Right atrium auricular region (tissue), 2 donors: ENCODE measurements around the gene MOB3A. TPM values are rescaled to one million over a fixed set of nuclear protein-coding genes. Genes with fewer than 3 reads are reported as not detected.

Experiments
- DNase-seq: peaks from one replicate; pipeline ENCODE4 v3.0.0-alpha.2; 2019; ENCODE audit warnings: low spot score
- H3K27ac ChIP-seq, 2 donors: fragments of 200-600 bp; sonication (generic); 1 replicate in 1 of 2; 2 replicates in 1 of 2; pipeline ENCODE4 v1.5.1; 2016 to 2019
- H3K27me3 ChIP-seq, 2 donors: fragments of 200-600 bp; sonication (generic); one replicate each; pipeline versions ENCODE4 v1.5.1 to v1.6.0; 2017 to 2019
- H3K36me3 ChIP-seq: fragments of 200-600 bp; sonication (generic); one replicate; pipeline ENCODE4 v1.5.1; 2016
- H3K4me1 ChIP-seq, 2 donors: fragments of 200-600 bp; sonication (generic); one replicate each; pipeline versions ENCODE4 v1.5.1 to v1.6.0; 2017 to 2019
- H3K4me3 ChIP-seq, 2 donors: fragments of 200-600 bp; sonication (generic); 1 replicate in 1 of 2; 2 replicates in 1 of 2; pipeline ENCODE4 v1.5.1; 2017 to 2019; ENCODE audit warnings: mild to moderate bottlenecking in 1 of 2, moderate library complexity in 1 of 2
- H3K9me3 ChIP-seq, 2 donors: fragments of 200-600 bp; sonication (generic); one replicate each; pipeline ENCODE4 v1.5.1; 2019
- total RNA-seq, 2 donors: library from RNA; depleted of rRNA; stranded (reverse); fragments of >200 nt; gene quantifications; one replicate each; pipeline ENCODE4 v1.1.0, GENCODE V29; 2016
- TF ChIP-seq, protein P1 (sequence below), 2 donors: fragments of 200-600 bp; sonication (generic); IDR thresholded peaks; one replicate each; pipeline ENCODE4 v1.5.1; 2019; ENCODE audit warnings: antibody characterized with exemption in 2 of 2

MOB3A gene
- total RNA-seq, 2 donors from 2014 or later = 19.7 to 29.4 TPM

DNA sequence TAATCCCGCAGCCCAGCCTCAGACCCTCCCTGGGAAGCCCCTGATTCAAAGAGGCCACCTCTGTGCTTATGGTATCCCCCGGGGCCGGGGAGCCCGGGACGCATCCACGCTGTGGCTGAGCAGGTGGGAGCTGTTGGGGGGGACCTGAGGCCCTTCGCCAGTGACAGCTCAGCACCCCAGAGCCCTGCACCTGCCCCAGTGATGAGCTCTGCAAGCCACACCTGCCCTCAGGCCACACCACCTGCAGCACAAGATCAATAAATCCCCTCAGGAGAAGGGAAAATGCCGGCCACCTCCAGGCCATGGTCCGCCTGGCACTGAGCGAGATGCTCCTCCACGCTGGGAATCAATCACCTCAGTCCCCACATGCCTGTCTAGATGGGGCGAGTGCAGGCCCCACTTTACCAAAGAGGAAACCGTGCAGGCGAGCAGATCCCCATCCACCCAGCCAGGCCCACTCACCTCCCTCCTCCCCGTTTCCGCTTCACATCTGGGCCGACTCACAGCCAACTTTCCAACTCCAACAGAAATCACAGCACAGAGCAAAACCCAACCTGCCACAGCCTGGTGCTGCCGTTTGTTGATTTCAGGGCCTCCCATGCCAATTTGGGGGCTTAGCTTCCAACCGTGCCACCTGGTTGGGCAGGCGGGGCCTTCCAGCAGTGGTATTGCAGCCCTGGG lies 12.8 kb downstream of the MOB3A start:
- no peak overlapping the region for H3K4me3 ChIP-seq
- H3K9me3 ChIP-seq = no peaks in the 10 kb centered on the region
- DNase-seq = no peak
- peaks cover 14% of the 10 kb centered on the region for H3K36me3 ChIP-seq
- no peaks in the 10 kb centered on the region for H3K27me3 ChIP-seq
- no peak overlapping the region for H3K27ac ChIP-seq
- H3K4me1 ChIP-seq = peaks cover 0 to 27% of the 10 kb centered on the region in 2 donors
- TF ChIP-seq, protein P1, sequence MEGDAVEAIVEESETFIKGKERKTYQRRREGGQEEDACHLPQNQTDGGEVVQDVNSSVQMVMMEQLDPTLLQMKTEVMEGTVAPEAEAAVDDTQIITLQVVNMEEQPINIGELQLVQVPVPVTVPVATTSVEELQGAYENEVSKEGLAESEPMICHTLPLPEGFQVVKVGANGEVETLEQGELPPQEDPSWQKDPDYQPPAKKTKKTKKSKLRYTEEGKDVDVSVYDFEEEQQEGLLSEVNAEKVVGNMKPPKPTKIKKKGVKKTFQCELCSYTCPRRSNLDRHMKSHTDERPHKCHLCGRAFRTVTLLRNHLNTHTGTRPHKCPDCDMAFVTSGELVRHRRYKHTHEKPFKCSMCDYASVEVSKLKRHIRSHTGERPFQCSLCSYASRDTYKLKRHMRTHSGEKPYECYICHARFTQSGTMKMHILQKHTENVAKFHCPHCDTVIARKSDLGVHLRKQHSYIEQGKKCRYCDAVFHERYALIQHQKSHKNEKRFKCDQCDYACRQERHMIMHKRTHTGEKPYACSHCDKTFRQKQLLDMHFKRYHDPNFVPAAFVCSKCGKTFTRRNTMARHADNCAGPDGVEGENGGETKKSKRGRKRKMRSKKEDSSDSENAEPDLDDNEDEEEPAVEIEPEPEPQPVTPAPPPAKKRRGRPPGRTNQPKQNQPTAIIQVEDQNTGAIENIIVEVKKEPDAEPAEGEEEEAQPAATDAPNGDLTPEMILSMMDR (IDR thresholded peaks at IDR 0.05) = no peak

DNA sequence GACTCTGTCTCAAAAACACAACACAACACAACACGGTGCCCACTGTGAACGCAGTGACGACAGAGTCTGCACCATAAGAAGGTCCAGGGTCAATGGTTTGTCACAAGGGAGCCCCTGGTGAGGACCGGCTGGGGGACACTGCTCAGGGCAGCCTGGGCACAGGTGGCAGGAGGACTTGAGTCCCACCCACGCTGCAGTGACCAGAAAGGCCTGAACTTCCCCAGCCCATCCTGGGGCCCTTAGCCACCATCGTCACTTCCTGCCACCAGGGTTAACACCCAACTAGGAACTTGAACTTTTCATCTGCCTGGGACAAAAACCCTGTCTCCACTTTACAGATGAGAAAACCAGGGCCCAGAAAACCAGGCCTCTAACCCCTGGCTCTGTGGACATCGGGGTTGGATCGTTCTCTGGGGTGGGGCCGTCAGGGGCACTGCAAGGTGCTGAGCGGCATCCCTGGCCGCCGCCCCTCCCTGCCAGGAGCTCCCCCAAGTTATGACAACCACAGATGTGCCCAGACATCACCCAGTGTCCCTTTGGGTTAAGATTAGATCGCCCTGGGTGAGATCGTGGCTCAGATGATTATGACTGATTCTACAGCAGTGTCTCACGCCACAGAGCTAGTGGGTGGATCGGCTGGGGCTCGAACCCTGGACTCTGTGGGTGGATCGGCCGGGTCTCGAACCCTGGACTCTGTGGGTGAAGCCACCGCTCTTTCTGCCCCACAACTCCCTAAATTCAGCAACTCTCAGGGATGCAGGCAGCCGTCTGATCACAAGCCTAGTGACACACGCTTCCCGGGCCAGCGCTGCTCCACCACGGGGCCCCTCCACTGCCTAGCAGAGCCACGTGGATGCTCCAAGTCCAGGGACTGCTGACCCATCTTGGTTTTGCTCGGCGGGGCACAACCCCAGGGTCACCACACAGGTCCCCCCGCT lies 14.0 kb downstream of the MOB3A start:
- no peaks in the 10 kb centered on the region for H3K9me3 ChIP-seq
- H3K27me3 ChIP-seq = no peaks in the 10 kb centered on the region
- TF ChIP-seq, protein P1 (IDR thresholded peaks at IDR 0.05) = no peak
- no peak overlapping the region for H3K27ac ChIP-seq
- DNase-seq = no peak
- H3K4me3 ChIP-seq = no peak overlapping the region
- peaks cover 26% of the 10 kb centered on the region for H3K36me3 ChIP-seq
- peaks cover 0 to 18% of the 10 kb centered on the region in 2 donors for H3K4me1 ChIP-seq

DNA sequence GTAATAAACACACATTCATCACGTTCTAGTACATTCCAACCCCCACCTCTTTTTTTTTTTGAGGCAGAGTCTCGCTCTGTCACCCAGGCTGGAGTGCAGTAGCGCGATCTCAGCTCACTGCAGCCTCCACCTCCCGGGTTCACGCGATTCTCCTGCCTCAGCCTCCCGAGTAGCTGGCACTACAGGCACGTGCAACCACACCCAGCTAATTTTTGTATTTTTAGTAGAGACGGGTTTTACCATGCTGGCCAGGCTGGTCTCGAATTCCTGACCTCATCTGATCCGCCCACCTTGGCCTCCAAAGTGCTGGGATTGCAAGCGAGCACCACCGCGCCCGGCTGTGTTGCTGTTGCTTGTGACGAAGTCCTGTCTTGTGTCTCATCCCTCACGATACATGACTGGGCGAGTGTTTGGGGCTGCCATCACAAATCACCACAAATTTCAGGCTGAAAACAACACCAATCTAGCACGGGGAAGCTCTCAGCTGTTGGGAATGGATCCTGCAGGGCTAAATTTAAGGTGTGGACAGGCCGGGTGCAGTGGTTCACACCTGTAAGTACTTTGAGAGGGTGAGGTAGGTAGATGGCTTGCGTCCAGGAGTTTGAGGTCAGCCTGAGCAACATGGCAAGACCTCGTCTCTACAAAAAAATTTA lies 15.7 kb downstream of the MOB3A start:
- TF ChIP-seq, protein P1 (IDR thresholded peaks at IDR 0.05) = no peak
- Histone ChIP-seq H3K27me3 (no peaks in the 10 kb centered on the region), H3K4me3 (no peak overlapping the region), H3K36me3 (peaks cover 40% of the 10 kb centered on the region), H3K4me1 (peaks cover 0 to 7% of the 10 kb centered on the region in 2 donors), H3K9me3 (no peaks in the 10 kb centered on the region), H3K27ac (no peak overlapping the region)
- DNase-seq = no peak

DNA sequence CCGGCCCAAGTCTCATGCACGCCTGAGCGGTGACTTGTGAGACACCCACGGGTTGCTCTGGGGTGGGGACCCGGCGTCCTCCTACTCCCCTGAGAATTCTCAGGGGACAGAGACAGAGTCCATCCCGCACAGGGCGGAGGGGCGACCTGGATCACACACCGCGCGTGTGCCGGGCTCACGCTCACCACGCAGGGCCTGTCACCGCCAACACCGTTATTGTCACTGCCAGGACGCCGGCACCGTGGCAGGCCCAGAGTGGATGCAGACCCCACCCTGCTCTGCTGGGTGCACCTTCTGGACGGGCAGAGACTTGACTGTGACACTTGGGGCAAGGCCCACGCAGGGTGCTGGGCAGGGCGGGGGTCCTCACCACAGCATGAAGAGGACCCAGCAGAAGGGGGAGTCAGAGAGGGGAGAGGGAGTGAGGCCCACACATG lies 16.2 kb downstream of the MOB3A start:
- no peak overlapping the region for H3K4me3 ChIP-seq
- H3K36me3 ChIP-seq = peaks cover 46% of the 10 kb centered on the region
- H3K4me1 ChIP-seq = peaks cover 0 to 7% of the 10 kb centered on the region in 2 donors
- no peaks in the 10 kb centered on the region for H3K27me3 ChIP-seq
- H3K9me3 ChIP-seq = no peaks in the 10 kb centered on the region
- TF ChIP-seq, protein P1 (IDR thresholded peaks at IDR 0.05) = no peak
- H3K27ac ChIP-seq = no peak overlapping the region
- DNase-seq = no peak

DNA sequence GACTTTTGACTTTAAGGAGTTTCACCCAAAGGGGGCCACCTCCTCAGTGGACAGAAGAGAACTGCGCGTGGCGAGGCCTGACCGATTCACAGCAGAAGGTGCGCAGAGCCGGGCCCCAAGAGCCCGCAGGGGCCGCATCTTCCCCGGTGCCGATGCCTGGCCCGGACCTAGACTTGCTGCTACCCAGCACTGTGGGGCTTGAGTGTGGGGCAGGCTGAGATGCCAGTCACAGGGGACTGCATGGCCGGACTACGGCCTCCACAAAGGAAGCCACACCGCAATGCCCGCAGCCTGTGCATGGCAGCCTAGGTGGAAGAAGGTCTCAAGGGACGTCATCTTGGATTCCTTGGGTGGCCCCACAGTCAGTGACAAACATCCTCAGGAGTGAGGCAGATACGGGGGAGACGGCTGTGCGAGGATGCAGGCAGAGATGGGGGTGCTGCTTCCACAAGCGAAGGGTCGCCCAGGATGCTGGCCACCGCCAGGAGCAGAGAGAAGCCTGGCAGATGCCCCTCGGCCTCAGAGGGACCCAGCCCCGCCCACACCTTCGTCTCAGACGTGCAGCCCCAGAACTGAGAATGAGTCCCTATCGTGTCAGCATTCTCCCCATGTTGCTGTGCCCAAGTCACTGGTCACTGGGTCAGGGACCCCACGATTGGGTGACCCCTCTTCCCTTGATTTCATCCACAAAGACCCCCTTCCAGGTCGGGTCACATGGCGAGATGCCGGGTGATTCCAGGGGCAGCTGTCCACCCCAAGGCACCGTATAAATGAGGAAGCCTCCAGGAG lies 16.9 kb downstream of the MOB3A start:
- TF ChIP-seq, protein P1 (IDR thresholded peaks at IDR 0.05) = no peak
- no peaks in the 10 kb centered on the region for H3K27me3 ChIP-seq
- no peak overlapping the region for H3K4me3 ChIP-seq
- peaks cover 52% of the 10 kb centered on the region for H3K36me3 ChIP-seq
- DNase-seq = no peak
- peaks cover 0 to 7% of the 10 kb centered on the region in 2 donors for H3K4me1 ChIP-seq
- no peaks in the 10 kb centered on the region for H3K9me3 ChIP-seq
- H3K27ac ChIP-seq = no peak overlapping the region
